ENCODE data around the gene AGAP3. TPM values are rescaled to one million over a fixed set of nuclear protein-coding genes. Genes with fewer than 3 reads are reported as not detected.

AGAP3 gene
- polyA plus RNA-seq, 1 experiment, result 52.1 TPM

DNA sequence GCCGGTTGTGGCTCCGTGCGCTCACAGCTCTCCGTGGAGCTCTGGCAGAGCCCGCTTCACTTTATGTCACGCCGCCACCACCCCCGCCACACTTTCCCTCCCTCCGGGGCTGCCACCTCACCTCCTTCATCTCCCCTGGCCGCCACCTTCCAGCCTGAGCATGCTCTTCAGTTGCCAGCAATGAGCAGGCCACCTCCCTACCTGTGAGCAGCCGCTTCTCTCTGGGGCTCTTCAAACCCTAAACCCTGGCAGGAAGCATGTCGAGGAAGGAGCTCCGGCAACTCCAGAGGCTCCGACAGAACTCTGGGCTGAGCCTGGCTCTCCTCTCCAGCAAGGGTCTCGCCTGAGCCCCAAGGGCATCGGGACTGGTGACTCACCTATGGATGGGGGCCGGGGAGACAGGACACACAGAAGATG is 44.5 kb downstream of the AGAP3 start:
- ChIA-PET CTCF (interaction anchor here (1.3 to 1.6 kb wide), 4 partner anchors 19 to 118 kb away, joined by 3 to 4 read pairs (median 3); no protein-coding TSS in a partner anchor), POLR2A (no interaction called here)
- H3K36me3 ChIP-seq (ENCODE audit: control insufficient read depth, insufficient read depth, low read length), result peaks cover 52% of the 10 kb centered on the region
- DNase-seq (ENCODE audit: low read depth), result no peak
- no peaks in the 10 kb centered on the region for H3K27me3 ChIP-seq (ENCODE audit: control insufficient read depth, insufficient read depth, low read length)
- H3K4me3 ChIP-seq (ENCODE audit: low read depth, low read length), result no peak overlapping the region
- TF ChIP-seq, protein P1, sequence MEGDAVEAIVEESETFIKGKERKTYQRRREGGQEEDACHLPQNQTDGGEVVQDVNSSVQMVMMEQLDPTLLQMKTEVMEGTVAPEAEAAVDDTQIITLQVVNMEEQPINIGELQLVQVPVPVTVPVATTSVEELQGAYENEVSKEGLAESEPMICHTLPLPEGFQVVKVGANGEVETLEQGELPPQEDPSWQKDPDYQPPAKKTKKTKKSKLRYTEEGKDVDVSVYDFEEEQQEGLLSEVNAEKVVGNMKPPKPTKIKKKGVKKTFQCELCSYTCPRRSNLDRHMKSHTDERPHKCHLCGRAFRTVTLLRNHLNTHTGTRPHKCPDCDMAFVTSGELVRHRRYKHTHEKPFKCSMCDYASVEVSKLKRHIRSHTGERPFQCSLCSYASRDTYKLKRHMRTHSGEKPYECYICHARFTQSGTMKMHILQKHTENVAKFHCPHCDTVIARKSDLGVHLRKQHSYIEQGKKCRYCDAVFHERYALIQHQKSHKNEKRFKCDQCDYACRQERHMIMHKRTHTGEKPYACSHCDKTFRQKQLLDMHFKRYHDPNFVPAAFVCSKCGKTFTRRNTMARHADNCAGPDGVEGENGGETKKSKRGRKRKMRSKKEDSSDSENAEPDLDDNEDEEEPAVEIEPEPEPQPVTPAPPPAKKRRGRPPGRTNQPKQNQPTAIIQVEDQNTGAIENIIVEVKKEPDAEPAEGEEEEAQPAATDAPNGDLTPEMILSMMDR (IDR thresholded peaks at IDR 0.05; ENCODE audit: insufficient read depth, low read depth, low read length), result no peak

- Histone ChIP-seq H3K36me3 (ENCODE audit: control insufficient read depth, insufficient read depth, low read length) (peaks cover 55% of the 10 kb centered on the region), H3K27me3 (ENCODE audit: control insufficient read depth, insufficient read depth, low read length) (no peaks in the 10 kb centered on the region), H3K4me3 (ENCODE audit: low read depth, low read length) (no peak overlapping the region)
- DNase-seq (ENCODE audit: low read depth), result no peak
- ChIA-PET POLR2A (no interaction called here), CTCF (interaction anchor here (0.8 to 1.3 kb wide), 3 partner anchors 19 to 113 kb away, joined by 3 read pairs; no protein-coding TSS in a partner anchor)
- TF ChIP-seq, protein P1 (IDR thresholded peaks at IDR 0.05; ENCODE audit: insufficient read depth, low read depth, low read length), result no peak
Observed at GRCh38 chr7:151131224-151131591, 44.9 kb downstream of the AGAP3 start.

GRCh38 chr7:151131592-151132293 is 45.5 kb downstream of the AGAP3 start:
- H3K4me3 ChIP-seq (ENCODE audit: low read depth, low read length), result no peak overlapping the region
- no peaks in the 10 kb centered on the region for H3K27me3 ChIP-seq (ENCODE audit: control insufficient read depth, insufficient read depth, low read length)
- peaks cover 54% of the 10 kb centered on the region for H3K36me3 ChIP-seq (ENCODE audit: control insufficient read depth, insufficient read depth, low read length)
- no peak for DNase-seq (ENCODE audit: low read depth)
- TF ChIP-seq, protein P1 (IDR thresholded peaks at IDR 0.05; ENCODE audit: insufficient read depth, low read depth, low read length), result no peak
- ChIA-PET POLR2A (no interaction called here), CTCF (interaction anchor here (0.8 to 1.3 kb wide), 3 partner anchors 18 to 112 kb away, joined by 3 read pairs; no protein-coding TSS in a partner anchor)

DNA sequence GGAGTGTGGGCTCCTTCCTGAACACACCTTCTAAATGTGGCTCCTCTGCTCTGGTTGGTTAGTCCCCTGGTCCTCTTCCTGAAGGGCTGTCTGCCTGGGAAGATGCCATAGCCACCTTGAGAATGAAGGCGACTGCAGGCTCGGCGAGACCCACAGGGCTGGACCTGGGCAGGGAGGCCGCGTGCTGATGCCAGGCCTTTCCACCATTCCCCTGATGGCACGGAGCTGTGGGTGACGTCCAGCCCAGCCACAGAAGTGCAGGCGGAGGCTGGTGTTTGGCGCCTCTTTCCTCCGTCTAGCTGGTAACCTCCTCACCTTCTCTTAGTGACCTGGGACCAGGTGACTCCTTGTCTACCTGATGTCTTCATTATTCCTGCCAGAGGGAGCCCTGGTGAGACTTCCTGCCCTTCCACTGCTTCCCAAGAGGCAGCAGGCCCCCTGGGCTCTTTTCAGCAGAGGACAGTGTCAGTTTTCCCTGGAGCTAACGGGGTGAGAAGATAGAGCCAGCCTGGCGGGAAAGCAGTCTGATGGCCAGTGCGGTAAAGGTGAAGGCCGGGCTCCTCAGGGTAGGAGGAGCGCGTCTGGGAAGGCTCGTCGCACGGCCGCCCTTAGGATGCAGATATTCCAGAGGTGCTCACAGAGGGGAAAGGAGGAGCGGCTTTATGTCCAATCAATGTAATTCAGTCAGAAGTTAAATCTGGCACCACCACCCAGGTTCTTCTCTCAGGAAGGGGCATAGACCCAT is 46.4 kb downstream of the AGAP3 start:
- no peak for DNase-seq (ENCODE audit: low read depth)
- H3K36me3 ChIP-seq (ENCODE audit: control insufficient read depth, insufficient read depth, low read length), result peaks cover 55% of the 10 kb centered on the region
- H3K4me3 ChIP-seq (ENCODE audit: low read depth, low read length), result no peak overlapping the region
- CTCF ChIA-PET, result interaction anchor here (1.2 kb wide), 1 partner anchor 35 kb away, joined by 3 read pairs; no protein-coding TSS in a partner anchor
- POLR2A ChIA-PET, result no interaction called here
- TF ChIP-seq, protein P1 (IDR thresholded peaks at IDR 0.05; ENCODE audit: insufficient read depth, low read depth, low read length), result no peak
- H3K27me3 ChIP-seq (ENCODE audit: control insufficient read depth, insufficient read depth, low read length), result no peaks in the 10 kb centered on the region

GRCh38 chr7:151133266-151133985 is 47.2 kb downstream of the AGAP3 start:
- H3K36me3 ChIP-seq (ENCODE audit: control insufficient read depth, insufficient read depth, low read length), result peaks cover 54% of the 10 kb centered on the region
- DNase-seq (ENCODE audit: low read depth), result no peak
- CTCF ChIA-PET, result interaction anchor here (1.2 kb wide), 1 partner anchor 35 kb away, joined by 3 read pairs; no protein-coding TSS in a partner anchor

More at GRCh38 chr7:151133266-151133985, 47.2 kb downstream of the AGAP3 start:
- POLR2A ChIA-PET, result no interaction called here
- H3K27me3 ChIP-seq (ENCODE audit: control insufficient read depth, insufficient read depth, low read length), result no peaks in the 10 kb centered on the region
- TF ChIP-seq, protein P1 (IDR thresholded peaks at IDR 0.05; ENCODE audit: insufficient read depth, low read depth, low read length), result no peak
- H3K4me3 ChIP-seq (ENCODE audit: low read depth, low read length), result no peak overlapping the region

All from BJ (cell line).